ENCODE measurements around the gene NCS1. TPM values are rescaled to one million over a fixed set of nuclear protein-coding genes. Genes with fewer than 3 reads are reported as not detected.

The NCS1 gene
- total and polyA plus RNA-seq, 2 of the 8 experiments (the other 6 are each of a cell fraction or from before 2014, with no cell fraction given): 34.7 to 47.6 TPM

- Histone ChIP-seq H4K8ac (ENCODE audit: extremely low read depth, insufficient read depth, low read length) (peak overlapping the region; percentile 87), H3K9ac (replicated peaks in 1 of 4; ENCODE audit: extremely low read depth in 1 of 4, low read depth in 3 of 4, low read length in 3 of 4) (no peak overlapping the region), H2BK120ac (replicated peaks; ENCODE audit: low read depth, low read length) (no peak overlapping the region), H3K4me2 (ENCODE audit: insufficient read depth in 1 of 2, low read depth in 2 of 2, low read length in 2 of 2) (no peak overlapping the region), H3K14ac (ENCODE audit: insufficient read length) (no peak overlapping the region), H3K4me1 (replicated peaks in 1 of 4; ENCODE audit: control insufficient read depth in 3 of 4, insufficient read depth in 4 of 4, low read length in 3 of 4) (peaks cover 13 to 28% (median 19%) of the 10 kb centered on the region in 4 experiments), H4K91ac (replicated peaks; ENCODE audit: insufficient read length, low read length) (peak overlapping the region; percentile 12), H3K36me3 (ENCODE audit: control insufficient read depth in 2 of 4, insufficient read depth in 4 of 4, low read length in 3 of 4) (no peaks in the 10 kb centered on the region), H3K27ac (ENCODE audit: low read depth, low read length) (no peak overlapping the region), H3K27me3 (replicated peaks in 1 of 4; ENCODE audit: control insufficient read depth in 3 of 4, extremely low read depth in 1 of 4, insufficient read depth in 3 of 4, low read length in 3 of 4) (no peaks in the 10 kb centered on the region; a peak in 1 of 7 replicates), H3K79me2 (ENCODE audit: control insufficient read depth in 1 of 2, insufficient read depth in 2 of 2, low read length in 2 of 2) (no peaks in the 10 kb centered on the region), H2AK5ac (ENCODE audit: low read depth, low read length) (no peak overlapping the region), H3K4ac (replicated peaks; ENCODE audit: insufficient read length, low read depth, low read length) (no peak overlapping the region), H3K4me3 (ENCODE audit: extremely low read depth in 1 of 4, insufficient read depth in 2 of 4, low read depth in 3 of 4, low read length in 4 of 4) (no peak overlapping the region), H3K18ac (ENCODE audit: extremely low read depth, low read length) (peak overlapping the region; percentile 75; the same call in 1 of the 2 replicates), H3K23ac (ENCODE audit: insufficient read length) (no peak overlapping the region), H3K23me2 (ENCODE audit: low read depth, low read length) (no peaks in the 10 kb centered on the region), H3K9me3 (ENCODE audit: insufficient read depth in 2 of 2, low read depth in 1 of 2, low read length in 1 of 2) (no peaks in the 10 kb centered on the region), H2BK12ac (ENCODE audit: low read depth, low read length) (peak overlapping the region; percentile 6; the same call in 1 of the 2 replicates), H3K56ac (replicated peaks; ENCODE audit: insufficient read length, low read depth, low read length) (no peak overlapping the region), H4K5ac (ENCODE audit: insufficient read length, low read depth, low read length) (no peak overlapping the region), H2BK5ac (ENCODE audit: low read depth, low read length) (0 out of 2 replicates have a peak overlapping the region, but pooled peaks have one; percentile 31), H4K20me1 (replicated peaks in 1 of 2; ENCODE audit: control insufficient read depth in 1 of 2, insufficient read depth in 2 of 2, low read length in 2 of 2) (no peaks in the 10 kb centered on the region), H2BK15ac (ENCODE audit: low read length) (0 out of 2 replicates have a peak overlapping the region, but pooled peaks have one; percentile 40), H2AFZ (ENCODE audit: low read length) (no peak overlapping the region), H3K79me1 (ENCODE audit: low read depth, low read length) (no peaks in the 10 kb centered on the region), H2BK20ac (ENCODE audit: low read length) (no peak overlapping the region)
- TF ChIP-seq POLR2AphosphoS5 (IDR thresholded peaks at IDR 0.05; ENCODE audit: low read depth, low read length) (no peak), JUND (IDR thresholded peaks at IDR 0.05; ENCODE audit: low read length) (no peak), FOSL1 (IDR thresholded peaks at IDR 0.05; ENCODE audit: insufficient read depth, low read depth, low read length) (no peak), HDAC6 (IDR thresholded peaks at IDR 0.05; ENCODE audit: low read depth, low read length) (no peak), TAF7 (optimal IDR thresholded peaks at IDR 0.05; ENCODE audit: borderline replicate concordance, low read depth, low read length) (no peak), GTF2F1 (IDR thresholded peaks at IDR 0.05; ENCODE audit: borderline replicate concordance, low read depth, low read length) (no peak), TCF12 (IDR thresholded peaks at IDR 0.05; ENCODE audit: low read depth, low read length) (no peak), NRF1 (IDR thresholded peaks at IDR 0.05; ENCODE audit: low read depth, low read length) (no peak), TAF1 (IDR thresholded peaks at IDR 0.05; ENCODE audit: low read depth, low read length) (no peak), EP300 (IDR thresholded peaks at IDR 0.05; ENCODE audit: borderline replicate concordance in 1 of 2, low read depth in 2 of 2, low read length in 2 of 2) (no peak), CTBP2 (IDR thresholded peaks at IDR 0.05; ENCODE audit: borderline replicate concordance, insufficient read depth, insufficient read length, low read length) (no peak), BACH1 (IDR thresholded peaks at IDR 0.05; ENCODE audit: low read length) (no peak)
- DNase-seq (ENCODE audit: low read depth in 1 of 2, low spot score in 2 of 2): no peak
- FAIRE-seq: no peak
- POLR2A ChIA-PET (ENCODE audit: partially characterized antibody): interaction anchor here (1.0 to 1.3 kb wide), 2 partner anchors 12 to 17 kb away, joined by 3 read pairs; no protein-coding TSS in a partner anchor
- 85% methylated on average over 12 of the region's 12 CpGs; no CpG with 5 or more reads in 1 of the 2 experiments for whole genome bisulfite sequencing, 2 experiments (ENCODE audit: extremely low coverage in 1 of 2, insufficient coverage in 1 of 2, insufficient read length in 1 of 2, insufficient replicate concordance in 2 of 2, low coverage in 1 of 2, low lambda C conversion rate in 2 of 2, missing lambda C conversion rate in 1 of 2)
- CTCF ChIA-PET (ENCODE audit: partially characterized antibody): interaction anchor here (0.9 to 2.1 kb wide), 6 partner anchors 15 to 240 kb away, joined by 3 to 6 read pairs (median 4); no protein-coding TSS in a partner anchor
Observed at GRCh38 chr9:130142056-130142455, 30.1 kb upstream of the NCS1 start.

Measured in H1 (cell line).